Panc1 (cell line): ENCODE measurements around the gene PNMA6E.

Source experiments
- CTCF ChIP-seq: fragments of 450-650 bp; IDR thresholded peaks from 2 replicates; pipeline ENCODE4 v1.5.1; 2017; ENCODE audit warnings: mild to moderate bottlenecking
- REST ChIP-seq, 2 experiments: IDR thresholded peaks; 2 replicates each; pipeline ENCODE4 v1.6.1; 2011 to 2012; ENCODE audit warnings: low read depth in 2 of 2, control low read depth in 1 of 2, low read length in 1 of 2, mild to moderate bottlenecking in 1 of 2, moderate library complexity in 1 of 2; ENCODE audit not compliant: insufficient read depth in 1 of 2

GRCh38 chrX:153413731-153414130, 12.6 kb upstream of the PNMA6E start:
- TF ChIP-seq REST (IDR thresholded peaks at IDR 0.05; ENCODE audit: insufficient read depth in 1 of 2, low read depth in 2 of 2, low read length in 1 of 2) (no peak), CTCF (no peak)
